GM10266 (cell line): ENCODE results near the gene MACROD2.

Experiments
- DNase-seq: peaks from one replicate; pipeline ENCODE4 v3.0.0; 2012; ENCODE audit errors: extremely low spot score
- CTCF ChIP-seq: IDR thresholded peaks from 2 replicates; pipeline ENCODE4 v1.5.1; 2012; ENCODE audit warnings: mild to moderate bottlenecking, low read depth; ENCODE audit not compliant: control insufficient read depth, insufficient read depth; ENCODE audit errors: missing control alignments

Gene MACROD2

GRCh38 chr20:15155848-15156401, 1160.6 kb downstream of the MACROD2 start:
- TF ChIP-seq CTCF, result no peak
- DNase-seq, result no peak

- no peak for TF ChIP-seq CTCF
Measured at GRCh38 chr20:15158533-15158932, 1163.2 kb downstream of the MACROD2 start.

GRCh38 chr20:15162079-15162647, 1166.8 kb downstream of the MACROD2 start:
- DNase-seq, result peak; percentile 5
- TF ChIP-seq CTCF, result no peak

More at GRCh38 chr20:15158533-15158932, 1163.2 kb downstream of the MACROD2 start:
- DNase-seq, result no peak

- TF ChIP-seq CTCF, result no peak
- DNase-seq, result no peak
Measured at GRCh38 chr20:15163632-15164031, 1168.3 kb downstream of the MACROD2 start.

- no peak for DNase-seq
- no peak for TF ChIP-seq CTCF
Measured at GRCh38 chr20:15164726-15165125, 1169.4 kb downstream of the MACROD2 start.

- DNase-seq, result no peak
- TF ChIP-seq CTCF, result no peak
Measured at GRCh38 chr20:15166744-15167143, 1171.4 kb downstream of the MACROD2 start.

GRCh38 chr20:15171016-15171415, 1175.7 kb downstream of the MACROD2 start:
- no peak for DNase-seq
- TF ChIP-seq CTCF, result no peak
